Psoas muscle (tissue), 8 donors: Measurements from ENCODE around the gene NAPSA. TPM values are rescaled to one million over a fixed set of nuclear protein-coding genes. Genes with fewer than 3 reads are reported as not detected.

Experiments
- ATAC-seq, 4 donors: fragments of 200-7000 bp; cut with Tn5 transposase; one replicate each; pipeline ENCODE4 v1.9.1; 2020; ENCODE audit warnings: moderate library complexity in 3 of 4, mild to moderate bottlenecking in 2 of 4
- DNase-seq, 2 donors: peaks; one replicate each; pipeline ENCODE4 v3.0.0-alpha.2; 2020
- H3K27ac ChIP-seq: fragments of 200-600 bp; one replicate; pipeline ENCODE4 v1.8.0; 2022
- H3K27me3 ChIP-seq, 3 donors: fragments of 200-600 bp in 1 of 3; one replicate each; pipeline versions ENCODE4 v1.6.1 to v1.8.0; 2013 to 2022; ENCODE audit warnings: low read length in 2 of 3, mild to moderate bottlenecking in 2 of 3, moderate library complexity in 1 of 3; ENCODE audit not compliant: insufficient read depth in 3 of 3
- H3K36me3 ChIP-seq, 2 donors: fragments of 200-600 bp in 1 of 2; one replicate each; pipeline versions ENCODE4 v1.6.1 to v1.8.0; 2013 to 2022; ENCODE audit warnings: low read depth in 1 of 2, mild to moderate bottlenecking in 1 of 2, moderate library complexity in 1 of 2; ENCODE audit not compliant: insufficient read depth in 1 of 2
- H3K4me1 ChIP-seq: fragments of 200-600 bp; one replicate; pipeline ENCODE4 v1.8.0; 2022
- H3K4me3 ChIP-seq: fragments of 200-600 bp; one replicate; pipeline ENCODE4 v1.8.0; 2022; ENCODE audit warnings: mild to moderate bottlenecking
- H3K9me3 ChIP-seq: fragments of 200-600 bp; one replicate; pipeline ENCODE4 v1.8.0; 2022
- WGBS, 3 donors: extraction: QIAGEN DNeasy Blood & Tissue Kit; methylation state at CpG; one replicate each; pipeline versions ENCODE4 v1.1.6 to v1.1.7; 2013; 5-methylcytosine and 5-hydroxymethylcytosine counted together
- intact Hi-C, 2 donors: fragments of 100-400 bp; cut with DNase I; formaldehyde crosslinking; loops; one replicate each; pipeline versions ENCODE4 v1.11.0 to v1.14.2; 2022
- polyA plus RNA-seq, 3 donors: library from polyadenylated mRNA; stranded (reverse); fragments of 200-250 nt; gene quantifications; one replicate each; pipeline ENCODE4 v1.2.3, GENCODE V29; 2013
- total RNA-seq, 4 donors: library from RNA; stranded (reverse); fragmentation: NEBNext Ultra II Directional in 2 of 4; extraction: Animal tissue kit (Norgen Biotek cat#: 25700) in 2 of 4; gene quantifications; one replicate each; pipeline versions ENCODE4 v1.2.1 to v1.2.4, GENCODE V29; 2021 to 2023
- TF ChIP-seq, protein P1 (sequence below): fragments of 200-600 bp; IDR thresholded peaks from one replicate; pipeline ENCODE4 v1.8.0; 2022; ENCODE audit warnings: antibody characterized with exemption
- donor health status: healthy with polysubstance abuse.
- donor health status: DM: no; HTN: no; CAD: no; lungs with moderate emphysema.
- donor health status: Bipolar disorder and iron deficiency.
- donor health status: healthy.
- donor health status: DM: yes; HTN: yes; CAD: no.
- donor health status: DM: no; HTN: no; CAD: no.
- donor health status: DM: no; HTN: no; CAD: no.
- donor health status: DM: yes; HTN: yes; CAD: no.

Gene NAPSA
- total and polyA plus RNA-seq, 7 donors, result 0.10 to 0.47 (median 0.27) TPM; not detected in 3

DNA sequence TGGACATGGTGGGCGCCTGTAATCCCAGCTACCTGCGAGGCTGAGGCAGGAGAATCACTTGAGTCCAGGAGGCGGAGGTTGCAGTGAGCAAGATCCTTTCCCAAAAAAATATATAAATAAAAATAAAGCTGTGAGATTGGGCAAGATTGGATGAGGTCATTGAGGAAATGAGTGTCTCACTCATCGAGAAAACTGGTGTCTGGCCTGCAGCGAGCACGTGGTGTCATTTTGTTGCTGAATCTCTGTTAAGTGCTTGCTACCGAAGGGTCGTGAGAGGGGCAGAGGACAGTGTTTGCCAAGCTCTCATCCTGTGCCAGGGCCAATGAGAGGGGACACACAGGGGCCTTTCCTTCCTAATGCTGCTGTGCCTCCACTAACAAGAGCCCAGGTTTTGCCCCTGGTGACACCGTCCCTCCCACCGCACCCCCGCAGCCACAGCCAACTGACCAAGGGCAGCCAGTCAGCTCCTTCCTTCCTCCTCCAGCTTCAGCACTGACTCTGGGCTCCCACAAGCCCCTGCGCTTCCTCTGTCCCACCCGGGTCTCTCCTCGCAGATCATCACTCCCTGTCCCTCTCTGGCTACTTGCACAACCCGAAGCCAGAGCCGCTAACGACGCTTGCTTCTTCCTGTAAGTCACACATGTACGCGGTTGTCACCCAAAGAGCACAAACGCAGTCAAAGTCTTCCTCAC lies 21.9 kb upstream of the NAPSA start:
- TF ChIP-seq, protein P1, sequence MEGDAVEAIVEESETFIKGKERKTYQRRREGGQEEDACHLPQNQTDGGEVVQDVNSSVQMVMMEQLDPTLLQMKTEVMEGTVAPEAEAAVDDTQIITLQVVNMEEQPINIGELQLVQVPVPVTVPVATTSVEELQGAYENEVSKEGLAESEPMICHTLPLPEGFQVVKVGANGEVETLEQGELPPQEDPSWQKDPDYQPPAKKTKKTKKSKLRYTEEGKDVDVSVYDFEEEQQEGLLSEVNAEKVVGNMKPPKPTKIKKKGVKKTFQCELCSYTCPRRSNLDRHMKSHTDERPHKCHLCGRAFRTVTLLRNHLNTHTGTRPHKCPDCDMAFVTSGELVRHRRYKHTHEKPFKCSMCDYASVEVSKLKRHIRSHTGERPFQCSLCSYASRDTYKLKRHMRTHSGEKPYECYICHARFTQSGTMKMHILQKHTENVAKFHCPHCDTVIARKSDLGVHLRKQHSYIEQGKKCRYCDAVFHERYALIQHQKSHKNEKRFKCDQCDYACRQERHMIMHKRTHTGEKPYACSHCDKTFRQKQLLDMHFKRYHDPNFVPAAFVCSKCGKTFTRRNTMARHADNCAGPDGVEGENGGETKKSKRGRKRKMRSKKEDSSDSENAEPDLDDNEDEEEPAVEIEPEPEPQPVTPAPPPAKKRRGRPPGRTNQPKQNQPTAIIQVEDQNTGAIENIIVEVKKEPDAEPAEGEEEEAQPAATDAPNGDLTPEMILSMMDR, result no peak
- Histone ChIP-seq H3K27ac (no peak overlapping the region), H3K9me3 (no peaks in the 10 kb centered on the region), H3K36me3 (peaks cover 0 to 8% of the 10 kb centered on the region in 2 donors), H3K4me3 (no peak overlapping the region), H3K4me1 (peaks cover 8% of the 10 kb centered on the region), H3K27me3 (no peaks in the 10 kb centered on the region)
- intact Hi-C loops, result loop anchor here in 1 of 2 donors (5.0 kb wide), 1 partner anchor 40 kb away; no protein-coding TSS in a partner anchor
- 85 to 89% (median 87%) methylated on average over 19 to 21 of the region's 21 CpGs for WGBS, 3 donors
- ATAC-seq, result no peak
- DNase-seq, result no peak

DNA sequence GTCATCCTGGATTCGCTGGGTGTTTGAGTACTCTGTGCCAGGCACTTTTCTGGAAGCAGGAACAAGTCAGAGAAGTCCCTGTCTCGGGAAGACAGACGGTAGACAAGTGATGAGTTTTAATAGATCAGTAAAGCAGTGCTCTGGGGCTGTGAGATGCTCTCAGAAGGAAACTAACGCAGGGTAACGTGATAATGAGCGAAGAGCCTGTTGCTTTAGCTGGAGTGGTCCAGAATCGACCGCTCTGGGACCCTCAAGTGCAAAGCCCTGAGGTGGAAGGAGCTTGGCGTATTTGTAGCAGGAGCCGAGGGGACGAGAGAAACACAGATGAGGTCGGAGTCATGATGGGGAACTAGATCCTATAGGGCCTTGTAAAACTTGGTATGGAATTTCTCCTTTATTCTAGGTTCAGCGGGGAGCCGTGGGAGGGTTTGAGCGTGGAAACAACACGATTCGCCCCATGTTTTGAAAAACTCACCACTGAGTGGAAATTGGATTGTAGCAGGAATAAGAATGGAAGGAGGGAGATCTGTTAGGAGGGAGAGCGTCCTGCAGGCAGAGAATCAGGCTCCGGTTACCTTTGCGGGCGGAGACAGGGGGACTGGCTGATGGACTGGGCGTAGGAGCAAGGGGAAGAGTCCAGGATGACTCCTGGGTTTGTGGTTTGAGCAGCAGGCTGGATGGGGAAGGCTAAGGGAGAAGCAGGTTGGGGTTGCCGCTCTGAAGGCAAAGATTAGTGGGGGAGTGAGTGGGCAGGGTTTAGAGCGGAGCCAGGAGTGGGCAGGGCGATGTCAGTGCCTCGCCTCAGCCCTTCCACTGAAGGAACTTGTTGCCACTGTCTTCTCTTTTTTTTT lies 19.5 kb upstream of the NAPSA start:
- H3K9me3 ChIP-seq, result no peaks in the 10 kb centered on the region
- peak overlapping the region; percentile 79 for H3K27ac ChIP-seq
- ATAC-seq (no peak), DNase-seq (no peak)
- TF ChIP-seq, protein P1, result no peak
- peaks cover 8% of the 10 kb centered on the region for H3K4me1 ChIP-seq
- peaks cover 0 to 32% of the 10 kb centered on the region in 2 donors for H3K36me3 ChIP-seq
- WGBS, 3 donors, result 12 to 20% (median 13%) methylated on average over 26 of the region's 26 CpGs
- intact Hi-C loops, result loop anchor here in 1 of 2 donors (5.0 kb wide), 1 partner anchor 42 kb away; no protein-coding TSS in a partner anchor
- no peaks in the 10 kb centered on the region for H3K27me3 ChIP-seq
- peak overlapping the region; percentile 74 for H3K4me3 ChIP-seq

DNA sequence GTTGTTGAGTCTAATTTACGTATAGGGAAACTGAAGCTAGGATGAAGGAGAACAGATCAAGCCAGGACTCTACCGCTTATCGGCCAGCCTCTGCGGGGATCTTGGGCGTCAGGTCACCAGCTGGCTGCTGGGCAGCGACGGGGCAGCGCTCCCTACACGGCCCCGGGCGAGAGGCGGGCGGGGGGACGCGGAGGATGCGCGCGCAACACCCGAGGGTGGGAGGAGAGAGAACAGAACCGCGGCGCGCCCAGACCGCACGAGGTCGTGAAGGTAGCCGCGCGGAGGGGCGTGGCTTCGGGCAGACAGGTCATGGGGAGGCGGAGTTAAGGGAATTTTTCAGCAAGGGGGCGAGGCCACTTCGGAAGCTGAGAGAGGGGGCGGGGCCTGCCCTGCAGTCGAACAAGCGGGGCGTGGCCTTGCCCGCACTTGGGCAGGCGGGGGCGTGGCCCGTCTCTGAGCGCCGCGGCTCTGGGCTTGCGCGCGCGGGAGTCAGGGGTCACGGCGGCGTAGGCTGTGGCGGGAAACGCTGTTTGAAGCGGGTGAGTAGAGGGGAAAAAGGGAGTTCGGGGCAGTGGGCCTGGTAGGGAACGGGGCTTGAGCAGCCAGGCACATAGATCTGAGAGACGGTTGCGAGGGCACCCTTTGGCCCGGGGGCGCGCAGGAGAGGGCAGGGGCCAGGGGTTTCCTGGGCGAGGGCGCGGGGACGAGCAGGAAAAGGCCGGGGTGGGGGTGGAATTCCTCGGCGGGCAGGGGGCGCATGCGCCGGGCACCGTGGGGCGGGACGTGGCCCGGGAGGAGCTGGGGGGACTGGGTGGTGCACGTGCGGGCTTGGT lies 18.6 kb upstream of the NAPSA start, which contains the start of gene POLD1:
Gene POLD1, plus strand, starts transcription at position 496 of the 833 bp plus-strand sequence. CDS start 14,505 bp downstream, outside the sequence.
- Histone ChIP-seq H3K9me3 (no peaks in the 10 kb centered on the region), H3K4me3 (peak within 1 kb of the TSS; percentile 74), H3K27ac (peak within 1 kb of the TSS; percentile 79), H3K27me3 (no peaks in the 10 kb centered on the region), H3K36me3 (peaks cover 0 to 41% of the 10 kb centered on the region in 2 donors), H3K4me1 (peaks cover 8% of the 10 kb centered on the region)
- DNase-seq (peak; percentile 98), ATAC-seq (peak; percentile 93 to 97 (median 96))
- TF ChIP-seq, protein P1, result no peak
- WGBS, 3 donors, result 0 to 1% (median 0%) methylated on average over 57 to 78 of the region's 78 CpGs
- intact Hi-C loops, result no loop called here

DNA sequence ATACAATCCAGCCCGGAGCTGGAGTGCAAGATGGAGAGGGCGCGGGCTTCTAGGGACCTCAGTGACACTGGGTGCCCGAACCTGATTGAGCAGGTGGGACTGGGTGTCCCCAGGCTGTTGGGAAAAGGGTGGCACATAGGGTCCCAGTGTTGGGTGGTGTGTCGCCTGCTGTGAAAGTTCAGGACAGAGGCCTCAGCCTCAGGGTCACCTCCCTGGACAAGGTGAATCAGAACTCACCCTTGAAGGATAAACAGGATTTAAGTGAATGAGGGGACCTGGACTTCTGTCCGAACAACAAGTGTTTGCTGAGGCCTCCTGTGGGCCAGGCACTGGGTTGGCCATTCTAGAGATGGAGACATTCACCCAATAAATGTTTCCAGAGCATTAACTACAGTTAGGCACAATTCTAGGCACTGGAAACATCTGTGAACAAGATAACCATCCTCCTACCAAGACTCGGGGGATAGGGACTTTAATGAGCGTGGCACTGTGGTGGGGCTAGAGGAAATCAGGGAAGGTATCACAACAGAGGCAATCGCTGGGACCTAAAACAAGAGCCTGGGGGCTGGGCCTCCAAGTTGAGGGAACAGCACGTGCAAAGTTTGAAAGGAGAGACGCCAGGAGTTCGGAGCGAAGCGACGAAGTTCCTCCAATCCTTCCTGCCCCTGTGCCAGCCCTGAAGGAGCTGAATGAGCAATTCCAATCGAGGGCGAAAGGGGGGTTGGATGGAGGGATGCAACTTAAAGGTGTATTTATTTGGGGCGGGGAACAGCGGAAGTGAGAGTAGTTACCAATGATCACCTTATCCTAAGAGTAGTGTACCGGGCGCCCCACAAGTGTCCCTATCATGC lies 17.8 kb upstream of the NAPSA start:
- TF ChIP-seq, protein P1, result no peak
- no peaks in the 10 kb centered on the region for H3K27me3 ChIP-seq
- ATAC-seq (peak in 2 of 4 donors; percentile 0 to 4), DNase-seq (no peak)
- peak overlapping the region; percentile 79 for H3K27ac ChIP-seq
- H3K36me3 ChIP-seq, result peaks cover 0 to 49% of the 10 kb centered on the region in 2 donors
- 40 to 51% (median 46%) methylated on average over 21 of the region's 21 CpGs for WGBS, 3 donors
- H3K4me3 ChIP-seq, result peak overlapping the region; percentile 74
- H3K9me3 ChIP-seq, result no peaks in the 10 kb centered on the region
- H3K4me1 ChIP-seq, result peaks cover 8% of the 10 kb centered on the region
- intact Hi-C loops, result no loop called here
